Neural progenitor cell (in vitro differentiated cells): Measurements from ENCODE around the gene GNS. TPM values are rescaled to one million over a fixed set of nuclear protein-coding genes. Genes with fewer than 3 reads are reported as not detected.

Source experiments
- DNase-seq: peaks from one replicate; pipeline ENCODE4 v3.0.0-alpha.2; 2016; ENCODE audit warnings: low spot score
- H2AFZ ChIP-seq: fragments of 200-600 bp; sonication (generic); replicated peaks from 2 replicates; pipeline ENCODE4 v1.6.1; 2016; ENCODE audit warnings: antibody characterized with exemption
- H3F3A ChIP-seq: fragments of 200-600 bp; sonication (generic); 2 replicates; pipeline ENCODE4 v1.6.1; 2016; ENCODE audit warnings: antibody characterized with exemption, low read depth
- H3K27ac ChIP-seq: fragments of 200-600 bp; sonication (generic); 2 replicates; pipeline ENCODE4 v1.5.1; 2016; ENCODE audit warnings: mild to moderate bottlenecking
- H3K27me3 ChIP-seq: fragments of 200-600 bp; sonication (generic); 2 replicates; pipeline ENCODE4 v1.6.1; 2016; ENCODE audit warnings: mild to moderate bottlenecking, moderate library complexity
- H3K36me3 ChIP-seq: fragments of 200-600 bp; sonication (generic); 2 replicates; pipeline ENCODE4 v1.5.1; 2016
- H3K4me1 ChIP-seq: fragments of 200-600 bp; sonication (generic); 2 replicates; pipeline ENCODE4 v1.6.1; 2016; ENCODE audit warnings: mixed run types
- H3K4me2 ChIP-seq: fragments of 200-600 bp; sonication (generic); 2 replicates; pipeline ENCODE4 v1.6.1; 2016
- H3K4me3 ChIP-seq: fragments of 200-600 bp; sonication (generic); 2 replicates; pipeline ENCODE4 v1.5.1; 2016
- H3K79me2 ChIP-seq: fragments of 200-600 bp; sonication (generic); 2 replicates; pipeline ENCODE4 v1.6.1; 2016; ENCODE audit warnings: low read depth
- H3K9ac ChIP-seq: fragments of 200-600 bp; sonication (generic); 2 replicates; pipeline ENCODE4 v1.6.1; 2016
- H3K9me3 ChIP-seq: fragments of 200-600 bp; sonication (generic); 2 replicates; pipeline ENCODE4 v1.5.1; 2016; ENCODE audit warnings: low read depth
- H4K20me1 ChIP-seq: fragments of 200-600 bp; sonication (generic); 2 replicates; pipeline ENCODE4 v1.6.1; 2016; ENCODE audit warnings: low read depth
- H3K27ac Mint-ChIP-seq: 3 replicates; pipeline ENCODE4 v1.8.0; 2021; ENCODE audit warnings: mixed read lengths
- H3K27me3 Mint-ChIP-seq: 2 replicates; pipeline ENCODE4 v1.8.0; 2022; ENCODE audit warnings: low read depth, mild to moderate bottlenecking, inconsistent platforms, moderate library complexity, mixed read lengths; ENCODE audit not compliant: insufficient read depth
- H3K36me3 Mint-ChIP-seq: 3 replicates; pipeline ENCODE4 v1.8.0; 2021; ENCODE audit warnings: mixed read lengths
- H3K4me1 Mint-ChIP-seq: 3 replicates; pipeline ENCODE4 v1.8.0; 2021; ENCODE audit warnings: mixed read lengths
- H3K4me3 Mint-ChIP-seq: 3 replicates; pipeline ENCODE4 v1.8.0; 2021; ENCODE audit warnings: mild to moderate bottlenecking, moderate library complexity, mixed read lengths
- H3K9me3 Mint-ChIP-seq: 3 replicates; pipeline ENCODE4 v1.8.0; 2020; ENCODE audit warnings: mixed read lengths
- EZH2 ChIP-seq: fragments of 200-600 bp; sonication (generic); IDR thresholded peaks from 2 replicates; pipeline ENCODE4 v1.6.1; 2017; ENCODE audit warnings: antibody characterized with exemption, mild to moderate bottlenecking, moderate library complexity
- EZH2phosphoT487 ChIP-seq: fragments of 200-600 bp; sonication (generic); IDR thresholded peaks from 2 replicates; pipeline ENCODE4 v1.6.1; 2017; ENCODE audit warnings: antibody characterized with exemption
- total RNA-seq: library from RNA; depleted of rRNA; stranded (reverse); fragments of >200 nt; gene quantifications from 2 replicates; pipeline ENCODE4 v1.2.3, GENCODE V29; 2015; ENCODE audit warnings: low replicate concordance
- TF ChIP-seq, protein P1 (sequence below): fragments of 200-600 bp; sonication (generic); IDR thresholded peaks from 2 replicates; pipeline ENCODE4 v1.5.1; 2017; ENCODE audit warnings: antibody characterized with exemption, mild to moderate bottlenecking

Gene GNS
- total RNA-seq, result 36.0 and 41.2 TPM in 2 replicates

DNA sequence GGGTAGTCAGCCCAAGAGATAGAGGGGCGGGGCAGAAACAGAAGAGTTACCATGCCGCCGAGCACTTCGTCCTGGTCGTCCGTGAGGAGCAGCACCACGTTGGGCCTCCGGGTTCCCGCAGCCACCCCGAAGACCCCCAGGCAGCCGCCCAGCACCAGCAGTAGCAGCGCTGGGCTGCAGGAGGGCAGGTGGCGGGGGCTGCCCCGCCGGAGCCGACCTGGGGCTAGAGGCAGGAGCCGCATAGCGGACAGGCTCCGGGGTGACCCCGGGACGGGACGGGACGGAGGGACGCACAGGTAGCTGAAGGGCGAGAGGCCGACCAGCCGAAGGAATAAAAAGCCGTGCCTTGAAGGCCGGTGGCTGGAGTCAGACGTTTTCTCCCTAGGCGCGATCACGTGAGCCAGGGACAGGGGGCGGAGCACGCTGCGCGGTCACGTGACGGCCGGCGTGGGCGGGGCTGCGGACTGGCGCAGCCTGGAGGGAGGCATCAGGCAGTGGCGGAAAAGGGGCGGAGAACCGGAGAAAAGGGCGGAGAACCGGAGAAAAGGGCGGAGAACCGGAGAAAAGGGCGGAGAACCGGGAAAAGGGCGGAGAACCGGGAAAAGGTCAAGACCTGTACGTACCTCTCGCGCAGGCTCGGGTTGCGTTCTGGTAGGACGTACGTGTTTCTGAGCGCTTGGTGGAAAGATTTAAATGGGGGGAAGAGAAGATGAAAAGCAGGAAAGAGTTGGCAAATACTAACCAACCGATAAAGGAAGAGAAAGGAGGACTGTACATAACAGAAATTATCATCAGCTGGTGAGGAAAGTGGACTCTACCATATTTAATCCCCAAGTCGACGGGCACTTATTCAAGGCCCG lies at the start of gene GNS:
Gene GNS, minus strand, starts transcription at position 372 of the 860 bp plus-strand sequence. Its CDS starts 130 bp downstream, at position 242.
- Mint-ChIP-seq H3K36me3 (peaks cover under 1% of the 10 kb centered on the region), H3K27ac (peak within 1 kb of the TSS; percentile 91), H3K9me3 (no peaks in the 10 kb centered on the region), H3K4me3 (peak within 1 kb of the TSS; percentile 97), H3K27me3 (peaks cover 4% of the 10 kb centered on the region), H3K4me1 (peaks cover 19% of the 10 kb centered on the region)
- TF ChIP-seq EZH2 (no peak), EZH2phosphoT487 (no peak)
- TF ChIP-seq, protein P1, sequence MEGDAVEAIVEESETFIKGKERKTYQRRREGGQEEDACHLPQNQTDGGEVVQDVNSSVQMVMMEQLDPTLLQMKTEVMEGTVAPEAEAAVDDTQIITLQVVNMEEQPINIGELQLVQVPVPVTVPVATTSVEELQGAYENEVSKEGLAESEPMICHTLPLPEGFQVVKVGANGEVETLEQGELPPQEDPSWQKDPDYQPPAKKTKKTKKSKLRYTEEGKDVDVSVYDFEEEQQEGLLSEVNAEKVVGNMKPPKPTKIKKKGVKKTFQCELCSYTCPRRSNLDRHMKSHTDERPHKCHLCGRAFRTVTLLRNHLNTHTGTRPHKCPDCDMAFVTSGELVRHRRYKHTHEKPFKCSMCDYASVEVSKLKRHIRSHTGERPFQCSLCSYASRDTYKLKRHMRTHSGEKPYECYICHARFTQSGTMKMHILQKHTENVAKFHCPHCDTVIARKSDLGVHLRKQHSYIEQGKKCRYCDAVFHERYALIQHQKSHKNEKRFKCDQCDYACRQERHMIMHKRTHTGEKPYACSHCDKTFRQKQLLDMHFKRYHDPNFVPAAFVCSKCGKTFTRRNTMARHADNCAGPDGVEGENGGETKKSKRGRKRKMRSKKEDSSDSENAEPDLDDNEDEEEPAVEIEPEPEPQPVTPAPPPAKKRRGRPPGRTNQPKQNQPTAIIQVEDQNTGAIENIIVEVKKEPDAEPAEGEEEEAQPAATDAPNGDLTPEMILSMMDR, result no peak
- Histone ChIP-seq H3K9ac (peak within 1 kb of the TSS; percentile 75), H3K4me2 (peak within 1 kb of the TSS; percentile 95), H3F3A (peaks cover 22% of the 10 kb centered on the region), H3K4me3 (peak within 1 kb of the TSS; percentile 96), H2AFZ (peak within 1 kb of the TSS; percentile 99), H3K4me1 (peaks cover 9% of the 10 kb centered on the region), H3K79me2 (peaks cover 38% of the 10 kb centered on the region), H3K36me3 (no peaks in the 10 kb centered on the region), H3K9me3 (no peaks in the 10 kb centered on the region), H3K27me3 (no peaks in the 10 kb centered on the region), H4K20me1 (no peaks in the 10 kb centered on the region), H3K27ac (no peak within 1 kb of the TSS)
- DNase-seq, result peak; percentile 97

DNA sequence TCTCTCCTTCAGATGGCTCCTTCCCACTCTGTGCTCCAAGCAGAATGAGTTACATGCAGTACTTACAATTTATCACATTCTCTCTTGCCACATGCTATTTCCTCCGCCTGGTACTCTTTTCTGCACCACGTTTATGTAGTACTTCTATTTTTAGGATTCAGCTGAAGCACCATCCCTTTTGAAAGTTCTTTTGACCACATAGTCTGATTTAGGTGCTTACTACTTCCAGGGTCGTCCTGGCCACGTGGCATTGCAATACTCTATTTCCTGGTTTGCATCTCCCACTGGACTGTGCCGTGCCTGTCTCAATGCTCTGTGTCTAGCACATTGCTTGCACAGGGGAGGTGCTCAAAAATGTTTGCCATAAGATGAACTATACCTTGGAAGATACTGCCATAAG lies 48.9 kb upstream of the GNS start:
- Histone ChIP-seq H3K79me2 (no peaks in the 10 kb centered on the region), H3K9ac (no peak overlapping the region), H3K27ac (no peak overlapping the region), H3K27me3 (no peaks in the 10 kb centered on the region), H4K20me1 (no peaks in the 10 kb centered on the region), H3K36me3 (no peaks in the 10 kb centered on the region), H3K4me1 (no peaks in the 10 kb centered on the region), H3K9me3 (no peaks in the 10 kb centered on the region), H3K4me2 (no peak overlapping the region), H3K4me3 (no peak overlapping the region), H3F3A (no peaks in the 10 kb centered on the region), H2AFZ (no peak overlapping the region)
- Mint-ChIP-seq H3K36me3 (no peaks in the 10 kb centered on the region), H3K9me3 (no peaks in the 10 kb centered on the region), H3K4me3 (no peak overlapping the region), H3K4me1 (no peaks in the 10 kb centered on the region), H3K27ac (no peak overlapping the region), H3K27me3 (no peaks in the 10 kb centered on the region)
- no peak for DNase-seq
- TF ChIP-seq EZH2 (no peak), EZH2phosphoT487 (no peak)
- TF ChIP-seq, protein P1, result no peak

DNA sequence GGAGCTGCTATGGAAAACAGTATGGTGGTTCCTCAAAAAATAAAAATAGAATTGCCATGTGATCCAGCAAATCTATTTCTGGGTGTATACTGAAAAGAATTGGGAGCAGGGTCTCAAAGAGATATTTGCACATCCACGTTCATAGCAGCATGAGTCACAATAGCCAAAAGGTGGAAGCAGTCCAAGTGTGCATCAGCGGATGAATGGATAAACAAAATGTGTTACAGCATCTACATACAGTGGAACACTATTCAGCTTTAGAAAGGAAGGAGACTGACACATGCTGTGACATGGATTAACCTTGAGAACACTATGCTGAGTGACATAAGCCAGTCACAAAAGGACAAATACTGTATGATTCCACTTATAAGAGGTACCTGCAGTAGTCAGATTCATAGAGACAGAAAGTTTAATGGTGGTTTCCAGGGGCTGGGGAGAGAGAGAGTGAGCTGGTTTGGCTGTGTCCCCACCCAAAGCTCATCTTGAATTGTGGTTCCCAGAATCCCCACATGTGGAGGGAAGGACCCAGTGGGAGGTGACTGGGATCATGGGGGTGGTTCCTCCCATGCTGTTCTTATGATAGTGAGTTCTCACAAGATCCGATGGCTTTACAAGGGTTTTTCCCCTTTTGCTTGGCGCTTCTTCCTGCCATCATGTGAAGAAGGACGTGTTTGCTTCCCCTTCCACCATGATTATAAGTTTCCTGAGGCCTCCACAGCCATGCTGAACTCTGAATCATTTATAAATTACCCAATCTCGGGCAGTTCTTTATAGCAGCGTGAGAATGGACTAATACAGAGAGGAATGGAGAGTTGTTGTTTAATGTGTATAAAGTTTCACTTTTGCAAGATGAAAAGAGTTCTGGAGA lies 47.6 kb upstream of the GNS start:
- H3K4me3 ChIP-seq, result no peak overlapping the region
- no peaks in the 10 kb centered on the region for H3F3A ChIP-seq
- Mint-ChIP-seq H3K27ac (no peak overlapping the region), H3K27me3 (peaks cover 2% of the 10 kb centered on the region), H3K36me3 (no peaks in the 10 kb centered on the region), H3K4me3 (no peak overlapping the region), H3K9me3 (no peaks in the 10 kb centered on the region), H3K4me1 (no peaks in the 10 kb centered on the region)
- no peaks in the 10 kb centered on the region for H3K9me3 ChIP-seq
- H3K79me2 ChIP-seq, result no peaks in the 10 kb centered on the region
- H3K27me3 ChIP-seq, result no peaks in the 10 kb centered on the region
- H3K4me1 ChIP-seq, result no peaks in the 10 kb centered on the region
- no peak overlapping the region for H3K4me2 ChIP-seq
- no peak overlapping the region for H3K9ac ChIP-seq
- H3K27ac ChIP-seq, result no peak overlapping the region
- no peaks in the 10 kb centered on the region for H4K20me1 ChIP-seq
- H2AFZ ChIP-seq, result no peak overlapping the region
- DNase-seq, result no peak
- no peaks in the 10 kb centered on the region for H3K36me3 ChIP-seq
- TF ChIP-seq, protein P1, result no peak
- TF ChIP-seq EZH2 (no peak), EZH2phosphoT487 (no peak)
